ENCODE measurements around the gene EMC9.

DNA sequence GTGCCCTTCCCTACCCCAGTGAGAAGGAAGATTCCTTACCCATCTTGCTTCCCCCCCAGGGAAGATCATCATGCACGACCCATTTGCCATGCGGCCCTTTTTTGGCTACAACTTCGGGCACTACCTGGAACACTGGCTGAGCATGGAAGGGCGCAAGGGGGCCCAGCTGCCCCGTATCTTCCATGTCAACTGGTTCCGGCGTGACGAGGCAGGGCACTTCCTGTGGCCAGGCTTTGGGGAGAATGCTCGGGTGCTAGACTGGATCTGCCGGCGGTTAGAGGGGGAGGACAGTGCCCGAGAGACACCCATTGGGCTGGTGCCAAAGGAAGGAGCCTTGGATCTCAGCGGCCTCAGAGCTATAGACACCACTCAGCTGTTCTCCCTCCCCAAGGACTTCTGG lies 37.9 kb downstream of the EMC9 start:
- TF ChIP-seq, protein P1, sequence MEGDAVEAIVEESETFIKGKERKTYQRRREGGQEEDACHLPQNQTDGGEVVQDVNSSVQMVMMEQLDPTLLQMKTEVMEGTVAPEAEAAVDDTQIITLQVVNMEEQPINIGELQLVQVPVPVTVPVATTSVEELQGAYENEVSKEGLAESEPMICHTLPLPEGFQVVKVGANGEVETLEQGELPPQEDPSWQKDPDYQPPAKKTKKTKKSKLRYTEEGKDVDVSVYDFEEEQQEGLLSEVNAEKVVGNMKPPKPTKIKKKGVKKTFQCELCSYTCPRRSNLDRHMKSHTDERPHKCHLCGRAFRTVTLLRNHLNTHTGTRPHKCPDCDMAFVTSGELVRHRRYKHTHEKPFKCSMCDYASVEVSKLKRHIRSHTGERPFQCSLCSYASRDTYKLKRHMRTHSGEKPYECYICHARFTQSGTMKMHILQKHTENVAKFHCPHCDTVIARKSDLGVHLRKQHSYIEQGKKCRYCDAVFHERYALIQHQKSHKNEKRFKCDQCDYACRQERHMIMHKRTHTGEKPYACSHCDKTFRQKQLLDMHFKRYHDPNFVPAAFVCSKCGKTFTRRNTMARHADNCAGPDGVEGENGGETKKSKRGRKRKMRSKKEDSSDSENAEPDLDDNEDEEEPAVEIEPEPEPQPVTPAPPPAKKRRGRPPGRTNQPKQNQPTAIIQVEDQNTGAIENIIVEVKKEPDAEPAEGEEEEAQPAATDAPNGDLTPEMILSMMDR (IDR thresholded peaks at IDR 0.05), result no peak
- no peak for TF ChIP-seq POLR2A (IDR thresholded peaks at IDR 0.05)
